HepG2 (cell line): ENCODE measurements around the gene GMEB1. TPM values are rescaled to one million over a fixed set of nuclear protein-coding genes. Genes with fewer than 3 reads are reported as not detected.

ENCODE experiments used
- ARID2 ChIP-seq: sonication (generic); formaldehyde crosslinking; IDR thresholded peaks from 2 replicates; pipeline ENCODE4 v1.8.1; 2022; ENCODE audit warnings: mild to moderate bottlenecking, missing genetic modification reagents, borderline replicate concordance
- CHD2 ChIP-seq: IDR thresholded peaks from 2 replicates; pipeline ENCODE4 v1.6.1; 2011; ENCODE audit warnings: low read depth, low read length, improper control_type of control experiment
- LBX2 ChIP-seq: sonication (generic); formaldehyde crosslinking; IDR thresholded peaks from 2 replicates; pipeline ENCODE4 v1.5.0; 2020; ENCODE audit warnings: missing genetic modification reagents, mild to moderate bottlenecking, borderline replicate concordance
- MIER3 ChIP-seq: IDR thresholded peaks from 2 replicates; pipeline ENCODE4 v1.6.1; 2016; ENCODE audit warnings: missing compliant biosample characterization, borderline replicate concordance
- MNT ChIP-seq: fragments of 450-650 bp; IDR thresholded peaks from 2 replicates; pipeline ENCODE4 v1.6.1; 2016
- NCOA1 ChIP-seq: sonication (generic); formaldehyde crosslinking; IDR thresholded peaks from 2 replicates; pipeline ENCODE4 v1.9.0; 2021; ENCODE audit warnings: missing genetic modification reagents
- PHB2 ChIP-seq: fragments of 450-650 bp; IDR thresholded peaks from 2 replicates; pipeline ENCODE4 v1.6.1; 2018; ENCODE audit not compliant: partially characterized antibody
- PLRG1 ChIP-seq: fragments of 450-650 bp; conservative IDR thresholded peaks from 2 replicates; pipeline ENCODE4 v1.6.1; 2016
- SNAPC2 ChIP-seq: sonication (generic); formaldehyde crosslinking; IDR thresholded peaks from 2 replicates; pipeline ENCODE4 v1.8.1; 2022; ENCODE audit warnings: mild to moderate bottlenecking, missing genetic modification reagents
- SOX13 ChIP-seq, 3 experiments: fragments of 450-650 bp in 1 of 3; sonication (generic) in 1 of 3; formaldehyde crosslinking in 1 of 3; IDR thresholded peaks in 2 of 3; conservative IDR thresholded peaks in 1 of 3; 2 replicates each; pipeline versions ENCODE4 v1.5.0 to v1.6.1; 2016 to 2020; ENCODE audit warnings: antibody characterized with exemption in 1 of 3, mild to moderate bottlenecking in 1 of 3, missing compliant biosample characterization in 1 of 3, missing genetic modification reagents in 1 of 3, moderate library complexity in 1 of 3
- SRSF9 ChIP-seq: fragments of 200-400 bp; formaldehyde crosslinking; IDR thresholded peaks from 2 replicates; pipeline ENCODE4 v1.6.1; 2018; ENCODE audit warnings: borderline replicate concordance, mild to moderate bottlenecking, low read depth, low read length; ENCODE audit not compliant: insufficient read depth, poor library complexity, severe bottlenecking
- TCF7L2 ChIP-seq: IDR thresholded peaks from 2 replicates; pipeline ENCODE4 v1.6.1; 2011; ENCODE audit warnings: mild to moderate bottlenecking, low read depth, low read length, moderate library complexity
- TSC22D2 ChIP-seq: sonication (generic); formaldehyde crosslinking; IDR thresholded peaks from 2 replicates; pipeline ENCODE4 v1.5.1; 2020; ENCODE audit warnings: missing genetic modification reagents, mild to moderate bottlenecking, borderline replicate concordance
- ZHX1 ChIP-seq: sonication (generic); formaldehyde crosslinking; IDR thresholded peaks from 2 replicates; pipeline ENCODE4 v1.8.1; 2022; ENCODE audit warnings: low read depth, mild to moderate bottlenecking, missing genetic modification reagents
- ZNF234 ChIP-seq: sonication (generic); formaldehyde crosslinking; conservative IDR thresholded peaks from 2 replicates; pipeline ENCODE4 v1.5.1; 2020; ENCODE audit warnings: mild to moderate bottlenecking, missing genetic modification reagents
- ZNF274 ChIP-seq: sonication (generic); formaldehyde crosslinking; IDR thresholded peaks from 2 replicates; pipeline ENCODE4 v1.5.1; 2020; ENCODE audit warnings: mild to moderate bottlenecking, missing genetic modification reagents
- ZNF326 ChIP-seq: sonication (generic); formaldehyde crosslinking; IDR thresholded peaks from 2 replicates; pipeline ENCODE4 v1.4.0; 2020; ENCODE audit warnings: missing genetic modification reagents, borderline replicate concordance
- ZNF431 ChIP-seq: sonication (generic); formaldehyde crosslinking; IDR thresholded peaks from 2 replicates; pipeline ENCODE4 v1.9.0; 2022; ENCODE audit warnings: missing genetic modification reagents, low read depth, mild to moderate bottlenecking, borderline replicate concordance
- ZNF446 ChIP-seq: sonication (generic); formaldehyde crosslinking; IDR thresholded peaks from 2 replicates; pipeline ENCODE4 v1.5.0; 2020; ENCODE audit warnings: mild to moderate bottlenecking, missing genetic modification reagents
- ZNF549 ChIP-seq: sonication (generic); formaldehyde crosslinking; IDR thresholded peaks from 2 replicates; pipeline ENCODE4 v1.5.0; 2020; ENCODE audit warnings: missing genetic modification reagents
- ZNF800 ChIP-seq: sonication (generic); formaldehyde crosslinking; IDR thresholded peaks from 2 replicates; pipeline ENCODE4 v1.4.0; 2020; ENCODE audit warnings: missing genetic modification reagents
- ZNF878 ChIP-seq: sonication (generic); formaldehyde crosslinking; IDR thresholded peaks from 2 replicates; pipeline ENCODE4 v1.8.1; 2023; ENCODE audit warnings: mild to moderate bottlenecking, missing genetic modification reagents, moderate library complexity
- polyA plus RNA-seq, 8 experiments: library from polyadenylated mRNA; depleted of rRNA in 3 of 8; stranded (reverse) in 7 of 8; unstranded in 1 of 8; fragments of >200 nt; fragmentation: Illumina TruSeq in 4 of 8; extraction: Trizol in 4 of 8; gene quantifications; 2 replicates each; pipeline versions ENCODE4 v1.2.1 to v1.2.3, GENCODE V29; 2011 to 2016; ENCODE audit warnings: low read depth in 4 of 8, missing spikeins in 1 of 8, mixed read lengths in 1 of 8; ENCODE audit not compliant: insufficient read depth in 1 of 8
- total RNA-seq, 5 experiments: library from RNA; depleted of rRNA; stranded (reverse); fragments of >200 nt; fragmentation: Illumina TruSeq; extraction: Trizol; gene quantifications; 2 replicates each; pipeline ENCODE4 v1.2.3, GENCODE V29; 2016; ENCODE audit warnings: low read depth in 1 of 5

Gene GMEB1
- total and polyA plus RNA-seq, 2 of the 13 experiments (the other 11 are each of a cell fraction or from before 2014, with no cell fraction given) = 3.0 to 6.0 TPM

GRCh38 chr1:28648474-28649198 lies 19.9 kb upstream of the GMEB1 start, which contains the start of gene RNU11 (continued):
- TF ChIP-seq ZNF431 (peak; percentile 92; the same call in 1 of the 2 replicates), MIER3 (CRISPR knock-in tag) (peak; percentile 82; the same call in 1 of the 2 replicates), ZHX1 (CRISPR knock-in tag) (0 out of 2 replicates have a peak, but pooled peaks have one; percentile 73), NCOA1 (CRISPR knock-in tag) (no peak), ZNF234 (CRISPR knock-in tag) (no peak), TSC22D2 (CRISPR knock-in tag) (peak; percentile 49; the same call in 1 of the 2 replicates), ARID2 (CRISPR knock-in tag) (peak; percentile 95), SNAPC2 (CRISPR knock-in tag) (peak; percentile 100), SOX13 (IDR thresholded peaks at IDR 0.05) (peak; percentile 97), SOX13 (CRISPR knock-in tag; conservative IDR thresholded peaks at IDR 0.05 in 1 of 2, IDR thresholded peaks at IDR 0.05 in 1 of 2) (peak; percentile 61 to 97; a peak in 3 of 4 replicates), PHB2 (no peak), MNT (no peak), ZNF274 (no peak), PLRG1 (no peak), SRSF9 (no peak), CHD2 (peak; percentile 64; the same call in 1 of the 2 replicates), ZNF446 (no peak), ZNF549 (CRISPR knock-in tag) (no peak), ZNF326 (CRISPR knock-in tag) (no peak), ZNF878 (peak; percentile 97), LBX2 (CRISPR knock-in tag) (peak; percentile 58; the same call in 1 of the 2 replicates), ZNF800 (CRISPR knock-in tag) (peak; percentile 67; the same call in 1 of the 2 replicates), TCF7L2 (no peak)
